Muscle of arm (tissue), 12 donors: ENCODE results near the gene POLDIP3. TPM values are rescaled to one million over a fixed set of nuclear protein-coding genes. Genes with fewer than 3 reads are reported as not detected.
"Not testable (repeated sequence)": the region's sequence is repeated elsewhere in the genome, so short reads cannot be mapped to it uniquely, and the experiment has no call there.

ENCODE experiments used
- DNase-seq: peaks from one replicate; pipeline ENCODE4 v3.0.0-alpha.2; 2013
- polyA plus RNA-seq, 12 donors: library from polyadenylated mRNA; unstranded; fragments of 120-200 nt; gene quantifications; one replicate each; pipeline ENCODE4 v1.2.1, GENCODE V29; 2013; ENCODE audit not compliant: insufficient read length in 12 of 12

POLDIP3 gene
- polyA plus RNA-seq, 12 donors = 54.2 to 73.3 (median 59.4) TPM; not detected in 1

DNA sequence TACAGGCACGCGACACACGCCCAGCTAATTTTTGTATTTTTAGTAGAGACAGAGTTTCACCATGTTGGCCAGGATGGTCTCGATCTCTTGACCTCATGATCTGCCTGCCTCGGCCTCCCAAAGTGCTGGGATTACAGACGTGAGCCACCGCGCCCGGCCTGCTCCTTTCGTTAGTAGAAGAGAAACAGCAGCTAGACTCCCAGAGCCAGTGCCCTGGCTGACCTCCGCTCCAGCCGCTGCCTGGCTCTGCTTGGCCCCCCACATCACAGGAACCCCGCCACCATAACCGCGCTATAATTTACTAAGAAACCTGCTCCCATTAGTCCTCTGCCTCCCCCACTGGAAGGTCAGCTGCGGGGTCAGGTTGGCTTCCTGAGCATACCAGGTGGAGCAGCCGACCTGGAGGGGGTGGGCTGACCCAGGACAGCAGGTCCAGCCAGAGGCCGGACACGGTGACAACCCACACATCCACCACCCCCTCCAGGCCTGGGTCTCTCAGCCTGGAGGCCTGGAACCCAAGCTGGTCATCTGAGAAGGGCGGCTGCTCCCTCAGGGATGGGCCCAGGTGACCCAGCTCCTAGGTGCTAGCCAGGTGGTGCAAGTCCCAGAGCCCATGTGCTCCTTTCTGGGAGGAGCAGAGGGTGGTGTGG lies 7.5 kb upstream of the POLDIP3 start:
- no peak for DNase-seq

DNA sequence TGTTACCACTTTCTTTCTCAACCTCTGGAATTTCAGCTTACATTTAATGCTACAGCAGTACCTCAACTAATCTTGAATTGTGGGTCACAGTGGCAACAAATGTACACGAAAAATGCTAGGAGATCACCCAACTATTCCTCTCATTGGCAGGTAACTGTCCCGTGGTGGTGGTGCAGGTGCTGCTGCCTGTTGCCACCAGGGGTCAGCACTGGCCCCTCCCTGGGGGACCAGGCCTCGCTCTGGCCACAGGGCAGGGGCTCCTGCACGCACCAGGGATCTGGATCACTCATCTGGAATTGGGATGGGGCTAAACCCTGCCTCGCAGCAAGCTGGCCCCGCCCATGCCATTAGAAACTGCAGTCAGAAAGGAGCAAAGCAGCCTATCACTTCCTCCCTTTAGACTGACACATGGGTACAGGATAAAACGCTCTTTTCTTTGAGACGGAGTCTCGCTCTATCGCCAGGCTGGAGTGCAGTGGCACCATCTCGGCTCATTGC lies 6.9 kb upstream of the POLDIP3 start:
- peak; percentile 51 for DNase-seq

DNA sequence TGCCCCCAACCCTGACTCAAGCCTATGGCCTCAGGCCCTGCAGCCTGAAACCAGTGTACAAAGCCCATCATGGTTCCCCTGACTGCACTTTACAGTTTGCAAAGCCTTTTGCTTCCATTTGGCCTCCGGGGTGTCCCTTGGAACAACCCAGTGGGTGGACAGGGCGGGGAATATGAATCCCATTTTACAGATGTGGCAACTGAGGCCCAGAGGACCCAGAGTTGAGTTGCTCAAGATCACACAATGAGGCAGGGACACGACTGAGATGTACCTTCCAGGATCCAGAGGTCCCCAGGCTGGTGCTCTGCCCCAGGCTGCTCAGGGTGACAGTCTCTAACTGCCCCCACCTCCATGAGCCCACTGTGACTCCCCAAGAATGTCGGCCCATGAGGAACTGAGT lies 5.4 kb upstream of the POLDIP3 start:
- no peak for DNase-seq

DNA sequence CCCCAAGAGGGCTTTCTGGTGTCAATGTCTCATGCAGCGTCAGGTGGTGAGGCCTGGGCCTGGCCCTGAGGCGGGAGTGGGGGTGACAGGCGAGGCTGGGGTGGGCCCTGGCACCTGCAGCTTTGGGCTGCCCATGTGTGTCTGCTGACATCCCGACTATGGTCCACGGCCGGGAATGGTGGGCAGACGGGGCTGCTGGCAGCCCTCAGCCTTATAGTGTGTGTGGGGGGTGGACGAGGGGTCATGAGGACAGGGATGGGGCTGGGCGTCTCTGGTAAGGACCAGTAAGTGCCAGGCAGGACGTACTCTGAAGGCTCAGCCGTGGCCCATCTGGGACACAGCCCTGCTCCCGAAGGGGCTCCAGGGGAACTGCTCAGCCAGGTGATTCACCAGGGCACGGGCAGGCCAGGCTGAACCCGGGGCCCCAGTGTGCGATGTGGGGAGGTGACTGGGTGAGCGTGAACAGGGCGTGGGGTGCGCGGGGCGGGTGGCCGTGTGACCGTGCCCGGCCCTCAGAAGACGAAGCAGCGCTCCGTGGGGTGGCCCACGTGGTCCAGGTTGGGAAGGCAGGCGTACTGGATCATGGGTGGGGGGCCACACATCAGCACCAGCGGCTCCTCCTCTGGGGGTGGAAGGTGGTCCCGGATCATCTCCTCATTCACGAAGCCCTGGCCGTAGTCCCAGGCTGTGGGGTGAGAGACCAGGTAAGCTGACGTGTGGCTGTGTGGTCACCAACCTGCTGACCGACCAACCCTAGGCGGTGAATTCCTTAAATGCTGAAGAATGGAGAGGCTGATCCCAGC lies 4.8 kb upstream of the POLDIP3 start:
- no peak for DNase-seq

DNA sequence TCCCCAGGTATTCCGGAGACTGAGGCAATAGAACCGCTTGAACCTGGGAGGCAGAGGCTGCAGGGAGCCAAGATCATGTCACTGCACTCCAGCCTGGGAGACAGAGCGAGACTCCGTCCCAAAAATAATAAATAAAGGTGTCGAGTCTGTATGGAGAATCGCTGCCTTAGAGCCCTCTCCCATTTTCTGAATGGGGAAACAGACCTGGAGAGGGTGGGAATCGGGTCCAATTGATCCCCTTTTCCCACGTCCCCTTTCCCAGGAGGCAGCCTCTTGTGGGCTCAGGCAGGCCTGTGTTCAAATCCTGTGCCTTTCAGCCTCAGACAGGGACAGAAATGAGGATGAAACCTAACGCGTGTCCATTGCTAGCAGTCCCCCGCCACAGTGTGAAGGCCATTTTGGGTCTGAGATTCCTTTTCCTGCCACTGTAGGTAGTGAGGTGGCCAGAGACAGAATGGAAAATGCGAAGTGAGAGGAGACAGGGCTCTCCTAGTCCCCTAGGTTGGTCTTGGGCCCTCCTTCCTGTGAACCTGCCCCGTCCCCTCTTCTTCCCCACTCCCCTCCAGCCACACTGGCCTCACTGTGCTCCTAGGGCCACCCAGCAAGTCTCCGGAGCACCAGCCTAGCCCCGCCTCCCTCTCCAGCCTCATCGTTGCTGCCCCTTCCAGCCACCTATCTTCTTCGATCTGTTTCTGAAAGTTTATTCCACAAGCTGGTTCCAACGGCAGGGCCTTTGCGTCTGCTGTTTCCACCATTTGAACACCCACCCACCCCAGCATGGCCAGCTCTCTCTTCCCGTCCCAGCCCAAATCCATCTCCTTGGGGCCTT lies 2.7 kb upstream of the POLDIP3 start:
- DNase-seq = no peak

DNA sequence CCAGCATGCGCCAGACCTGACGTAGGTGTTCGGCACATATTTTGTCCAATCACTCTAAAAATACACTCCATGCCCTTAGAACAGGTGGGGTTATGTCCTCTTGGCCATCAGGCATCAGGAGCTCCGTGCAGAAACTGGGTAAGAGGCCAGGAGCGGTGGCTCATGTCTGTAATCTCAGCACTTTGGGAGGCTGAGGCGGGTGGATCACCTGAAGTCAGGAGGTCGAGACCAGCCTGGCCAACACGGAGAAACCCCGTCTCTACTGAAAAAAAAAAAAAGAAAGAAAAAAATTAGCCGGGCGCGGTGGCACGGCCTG lies 1.1 kb upstream of the POLDIP3 start:
- DNase-seq = not testable (repeated sequence)

DNA sequence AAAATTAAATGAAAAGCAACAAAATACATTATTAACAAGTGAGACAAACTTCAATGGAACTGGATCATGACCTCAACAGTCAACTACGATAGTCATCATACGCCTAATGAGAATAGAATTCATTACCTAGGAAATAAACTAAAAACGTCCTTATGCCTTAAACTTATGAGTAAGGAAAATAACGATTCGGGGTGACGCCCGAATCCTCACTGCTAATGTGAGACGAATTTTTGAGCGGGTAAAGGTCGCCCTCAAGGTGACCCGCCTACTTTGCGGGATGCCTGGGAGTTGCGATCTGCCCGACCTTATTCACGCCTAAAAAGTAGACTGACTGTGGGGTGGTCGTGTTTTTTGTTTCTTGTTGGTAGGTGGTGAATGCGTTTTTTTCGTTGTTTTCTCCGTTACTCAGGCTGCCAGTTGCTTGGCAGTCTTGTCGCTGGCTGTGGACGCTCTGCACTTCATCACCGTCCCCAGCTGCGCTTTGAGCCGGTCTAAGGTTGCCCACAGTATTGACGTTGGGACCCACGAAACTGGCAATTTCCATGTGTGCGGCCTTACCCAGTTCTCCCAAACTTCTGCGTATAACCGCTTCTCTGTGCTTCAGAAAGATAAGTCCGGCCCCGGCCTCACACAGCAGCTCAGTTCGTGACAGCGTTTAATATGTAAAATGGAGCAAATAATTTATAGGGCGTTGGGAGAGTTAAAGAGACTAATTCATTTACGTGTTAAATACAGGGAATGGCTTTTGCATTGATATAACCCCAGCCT lies 593 bp upstream of the POLDIP3 start:
- DNase-seq = peak; percentile 96

DNA sequence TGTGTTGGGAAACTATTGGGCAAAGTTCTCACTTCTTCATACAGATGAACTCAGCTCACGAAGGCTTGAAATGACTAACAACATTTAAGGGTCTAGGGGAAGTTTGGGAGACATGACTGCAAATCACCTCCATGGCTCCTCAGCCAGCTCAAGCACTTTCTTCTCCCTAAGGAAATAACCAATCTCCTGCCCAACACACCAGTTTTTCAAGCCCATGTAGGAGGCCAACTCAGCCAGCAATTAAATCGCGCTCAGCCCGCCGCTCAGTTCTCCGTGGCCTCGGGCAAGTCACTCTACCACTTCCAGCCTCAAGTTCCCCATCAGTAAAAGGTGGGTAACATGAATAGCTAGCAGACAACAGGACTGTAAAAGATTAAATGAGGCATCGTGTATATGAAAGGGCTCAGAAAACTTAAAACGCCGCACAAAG lies 796 bp downstream of the POLDIP3 start:
- DNase-seq = no peak

DNA sequence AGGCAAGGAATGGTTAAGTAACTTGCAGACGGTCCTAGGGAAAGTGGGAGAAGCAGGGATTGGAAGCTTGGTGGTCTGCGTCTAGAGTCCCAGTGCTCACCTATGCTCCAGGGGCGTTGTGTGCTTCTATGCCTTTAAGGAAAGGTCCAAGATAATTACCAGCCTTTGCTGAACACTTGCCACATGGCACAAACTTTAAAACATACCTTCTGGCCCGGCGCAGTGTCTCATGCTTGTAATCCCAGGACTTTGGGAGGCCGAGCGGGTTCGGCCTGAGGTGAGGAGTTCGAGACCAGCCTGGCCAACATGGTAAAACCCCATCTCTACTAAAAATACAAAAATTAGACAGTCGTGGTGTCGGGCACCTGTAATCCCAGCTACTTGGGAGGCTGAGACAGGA lies 2.3 kb downstream of the POLDIP3 start:
- no peak for DNase-seq

DNA sequence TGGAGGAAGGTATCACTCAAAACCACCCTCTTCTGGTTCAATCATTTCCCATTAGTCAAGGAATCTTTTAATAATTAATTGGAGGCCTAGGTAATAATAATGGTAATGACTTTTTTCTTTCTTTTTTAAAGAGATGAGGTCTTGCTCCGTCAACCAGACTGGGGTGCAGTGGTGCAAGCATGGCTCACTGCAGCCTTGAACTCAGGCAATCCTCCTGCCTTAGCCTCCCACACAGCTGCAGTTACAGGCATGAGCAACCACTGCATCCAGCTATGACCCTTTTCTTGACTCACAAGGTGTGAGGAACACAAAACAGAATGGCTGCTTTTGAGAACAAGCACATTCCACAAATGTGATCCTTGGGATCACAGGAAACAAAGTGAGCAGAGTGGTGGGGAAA lies 3.6 kb downstream of the POLDIP3 start:
- no peak for DNase-seq

DNA sequence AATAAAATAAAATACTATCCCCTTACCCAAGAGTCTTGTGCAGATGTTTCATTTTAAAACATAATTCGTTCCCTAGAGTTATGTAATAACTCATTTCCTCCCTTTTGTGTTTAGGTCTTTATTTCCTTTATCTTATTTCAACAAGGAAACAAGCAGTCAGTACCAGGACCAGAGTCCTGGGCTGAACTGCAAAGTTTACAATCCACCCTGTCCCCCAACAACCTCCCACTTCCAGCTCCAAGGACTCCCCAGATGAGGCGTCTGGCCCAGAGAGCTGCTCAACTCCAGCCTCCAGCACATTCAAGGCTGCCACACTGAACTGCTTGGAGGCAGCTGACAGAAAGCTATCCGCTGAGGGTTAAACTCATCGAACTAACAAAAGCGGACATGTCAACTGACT lies 4.5 kb downstream of the POLDIP3 start:
- DNase-seq = no peak

DNA sequence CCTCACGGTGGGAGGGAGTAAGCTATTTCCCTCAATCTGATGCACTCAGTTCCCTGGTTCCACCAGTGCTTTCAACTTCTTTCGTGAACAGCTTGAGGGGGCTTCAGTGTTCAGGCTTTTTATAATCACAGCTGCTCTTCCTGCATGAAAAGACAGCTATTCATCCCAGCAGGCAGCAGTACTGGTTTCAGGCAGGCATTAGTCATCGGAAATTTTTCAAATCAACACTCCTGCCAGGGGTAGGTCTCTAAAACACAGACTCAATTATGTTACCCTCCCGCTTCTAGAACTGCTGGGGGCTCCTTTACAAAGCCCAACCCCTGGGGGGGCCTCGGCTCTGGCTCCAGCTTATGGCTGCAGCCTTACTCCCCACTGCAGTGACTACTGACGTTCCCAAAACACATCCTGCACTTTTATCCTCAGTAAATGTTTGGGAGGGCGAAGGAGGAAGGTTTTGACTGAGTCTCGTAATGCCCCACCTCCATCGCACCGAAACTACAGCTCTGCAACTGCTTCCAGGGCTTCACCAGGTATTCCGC lies 5.8 kb downstream of the POLDIP3 start:
- no peak for DNase-seq

DNA sequence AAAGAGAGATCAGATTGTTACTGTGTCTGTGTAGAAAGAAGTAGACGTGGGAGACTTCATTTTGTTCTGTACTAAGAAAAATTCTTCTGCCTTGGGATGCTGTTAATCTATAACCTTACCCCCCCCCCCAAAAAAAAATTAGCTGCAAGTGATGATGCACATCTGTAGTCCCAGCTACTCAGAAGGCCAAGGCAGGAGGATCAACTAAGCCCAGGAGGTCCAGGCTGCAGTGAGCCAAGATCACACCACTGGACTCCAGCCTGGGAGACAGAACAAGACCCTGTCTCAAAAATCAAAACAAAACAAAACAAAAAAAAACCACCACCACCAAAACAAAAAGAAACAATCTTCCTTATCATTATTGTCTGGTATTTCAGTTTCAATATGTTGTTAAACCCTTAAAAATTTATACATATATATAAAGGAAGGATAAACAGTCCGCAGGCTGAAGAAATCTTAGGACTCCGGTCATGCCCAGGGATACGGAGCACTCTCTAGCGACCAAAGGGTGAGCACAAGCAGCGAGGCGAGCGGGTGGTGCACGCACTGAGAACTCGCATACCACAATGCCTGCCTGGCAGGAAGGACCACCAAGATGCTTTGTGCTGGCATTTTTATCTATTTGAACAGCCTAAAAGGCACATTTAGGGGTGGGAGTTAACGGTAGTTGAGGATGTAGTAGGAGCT lies 6.4 kb downstream of the POLDIP3 start:
- DNase-seq = no peak

DNA sequence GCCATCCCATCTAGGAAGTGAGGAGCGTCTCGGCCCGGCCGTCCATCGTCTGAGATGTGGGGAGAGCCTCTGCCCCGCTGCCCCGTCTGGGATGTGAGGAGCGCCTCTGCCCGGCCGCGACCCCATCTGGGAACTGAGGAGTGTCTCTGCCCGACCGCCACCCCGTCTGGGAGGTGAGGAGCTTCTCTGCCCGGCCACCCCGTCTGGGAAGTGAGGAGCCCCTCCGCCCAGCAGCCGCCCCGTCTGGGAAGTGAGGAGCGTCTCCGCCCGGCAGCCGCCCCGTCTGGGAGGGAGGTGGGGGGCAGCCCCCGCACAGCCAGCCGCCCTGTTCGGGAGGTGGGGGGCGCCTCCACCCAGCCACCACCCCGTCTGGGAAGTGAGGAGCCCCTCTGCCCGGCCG lies 7.0 kb downstream of the POLDIP3 start:
- not testable (repeated sequence) for DNase-seq

DNA sequence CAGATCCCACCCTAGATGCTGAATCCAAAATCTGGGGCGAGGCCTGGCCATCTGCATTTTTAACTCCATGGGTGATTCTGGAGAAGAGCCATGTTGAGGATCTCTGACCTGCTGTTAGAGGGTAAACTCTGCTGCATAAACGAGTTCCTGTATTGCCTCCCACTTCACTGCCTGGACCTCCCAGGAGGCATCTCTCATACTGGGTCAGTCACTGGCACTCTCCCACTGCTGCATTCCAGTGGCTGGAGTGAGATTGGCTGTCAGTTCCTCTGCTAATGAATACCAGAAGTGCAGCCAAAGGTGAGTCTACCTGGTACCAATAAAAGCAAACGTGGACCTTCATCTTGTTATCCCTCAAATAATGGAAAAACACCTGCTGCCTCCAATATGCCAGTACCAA lies 10.3 kb downstream of the POLDIP3 start:
- no peak for DNase-seq

DNA sequence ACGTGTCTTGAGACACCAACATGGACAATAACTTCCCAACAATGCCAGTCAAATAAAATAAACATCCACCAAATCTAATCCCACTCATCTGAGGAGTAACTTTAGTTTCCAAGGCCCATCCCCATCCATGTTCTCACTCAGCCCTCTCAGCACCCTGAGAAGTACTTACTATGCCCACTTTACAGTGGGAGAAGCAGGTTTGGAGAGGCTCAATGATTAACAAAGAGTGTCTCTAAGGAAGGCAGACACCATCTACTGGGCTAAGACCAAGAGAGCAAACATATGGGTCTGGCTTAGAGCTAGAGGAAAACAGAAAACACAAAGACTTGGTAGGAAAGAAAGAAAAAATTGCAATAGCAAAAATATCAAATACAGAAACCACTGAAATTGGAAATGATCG lies 11.3 kb downstream of the POLDIP3 start:
- DNase-seq = no peak

DNA sequence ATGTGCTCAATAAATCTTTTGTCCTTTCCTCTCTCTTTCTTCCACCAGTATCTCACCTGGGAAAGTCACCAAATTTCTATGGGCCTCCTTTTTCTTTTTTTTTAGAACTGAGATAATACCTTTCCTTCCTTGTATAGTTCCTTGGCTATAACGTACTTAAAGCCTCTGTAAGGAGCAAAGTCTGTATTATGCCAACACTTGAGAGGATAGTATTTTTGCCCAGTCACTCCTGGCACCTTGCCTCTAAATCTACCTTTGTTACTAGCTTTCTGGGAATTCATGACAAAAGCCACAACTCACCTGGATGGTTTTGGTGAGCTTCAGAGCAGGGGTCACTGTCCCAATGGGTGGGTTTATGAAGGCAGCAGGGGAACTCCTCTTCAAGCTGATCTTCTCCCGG lies 12.2 kb downstream of the POLDIP3 start:
- DNase-seq = no peak

DNA sequence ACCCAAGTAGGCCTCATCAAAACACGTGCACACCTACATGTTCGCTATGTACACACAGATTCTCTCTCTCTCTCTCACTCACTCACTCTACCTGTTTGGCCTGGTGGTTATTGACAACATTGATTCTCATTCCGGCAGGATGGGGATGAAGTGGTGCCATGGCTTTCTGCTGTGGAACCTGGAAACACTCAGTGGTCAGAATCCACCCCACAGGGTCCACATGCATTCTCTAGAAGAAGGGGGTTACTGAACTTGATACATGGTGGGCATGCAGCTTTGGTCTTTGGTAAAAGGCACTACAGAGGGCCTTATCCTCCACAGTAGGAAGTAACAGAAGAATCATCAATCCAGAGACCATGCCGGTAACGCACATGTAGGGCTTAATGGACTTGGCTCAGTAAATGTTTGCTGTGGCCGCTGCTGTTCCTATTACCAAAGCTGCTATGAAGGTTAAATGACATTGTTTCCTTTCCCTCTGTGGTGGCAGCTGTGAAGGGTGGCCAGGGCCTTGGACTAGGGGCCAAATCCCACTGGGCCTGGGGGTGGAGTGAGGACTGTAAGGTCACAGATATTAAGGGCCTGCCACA lies 12.7 kb downstream of the POLDIP3 start:
- DNase-seq = no peak

DNA sequence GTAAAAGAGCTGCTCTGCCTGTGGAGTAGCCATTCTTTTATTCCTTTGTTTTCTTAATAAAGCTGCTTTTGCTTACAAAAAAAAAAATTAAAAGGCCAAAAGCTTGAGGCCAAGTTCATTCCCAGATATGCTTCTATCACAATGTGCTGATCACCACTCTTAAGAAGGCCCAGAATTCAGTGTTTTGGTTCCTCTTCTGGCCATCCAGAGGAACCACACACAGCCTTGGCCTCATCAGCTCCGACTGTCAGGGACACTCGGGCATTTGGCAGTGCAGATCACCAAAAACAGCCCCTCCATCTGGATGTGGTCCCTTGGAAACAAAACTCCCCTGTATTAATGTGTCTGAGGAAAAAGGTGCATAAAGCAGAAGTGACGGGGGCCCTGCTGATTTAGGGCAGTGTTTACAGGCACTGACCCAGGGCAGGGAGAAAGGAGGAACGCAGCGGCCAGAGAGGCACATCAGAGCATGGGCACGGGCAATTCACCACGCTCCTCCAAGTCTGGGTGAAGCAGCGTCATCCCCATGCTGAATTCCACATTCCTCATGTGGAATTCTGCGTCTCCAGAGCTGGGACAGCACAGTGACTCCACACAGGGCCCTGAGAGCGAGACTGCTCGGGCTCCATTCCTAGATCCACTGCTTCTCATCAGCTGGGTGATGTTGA lies 17.7 kb downstream of the POLDIP3 start:
- DNase-seq = no peak

DNA sequence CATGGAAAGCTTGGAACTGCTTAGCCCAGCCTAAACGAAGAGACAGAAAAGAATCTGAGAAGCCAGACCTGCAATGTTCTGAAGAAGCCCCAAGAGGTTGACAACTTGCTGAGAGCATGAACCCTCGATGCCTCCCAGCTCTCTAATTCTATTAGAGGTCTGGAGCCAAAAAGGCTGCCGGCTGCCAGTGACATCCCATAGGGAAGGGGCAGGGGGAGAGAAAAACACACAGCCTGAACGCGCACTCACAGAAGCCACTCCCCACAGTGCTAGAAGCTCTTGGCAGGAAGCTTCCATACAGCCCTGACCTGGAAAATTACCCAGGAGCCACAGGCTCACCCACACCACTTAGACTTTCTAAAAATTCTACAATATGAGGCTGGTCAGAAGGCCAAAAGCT lies 18.3 kb downstream of the POLDIP3 start:
- DNase-seq = peak; percentile 71
